H9 (cell line): ENCODE results near the gene CCDC7. TPM values are rescaled to one million over a fixed set of nuclear protein-coding genes. Genes with fewer than 3 reads are reported as not detected.

Experiments
- DNase-seq: peaks from one replicate; pipeline ENCODE4 v3.0.0-alpha.2; 2017
- H2AFZ ChIP-seq: one replicate; pipeline ENCODE4 v1.6.1; 2013; ENCODE audit warnings: mild to moderate bottlenecking, low read length, control low read depth, moderate library complexity
- H2AK5ac ChIP-seq: 2 replicates; pipeline ENCODE4 v1.6.1; 2013; ENCODE audit warnings: low read length, control low read depth, mixed read lengths; ENCODE audit not compliant: insufficient read length
- H2BK120ac ChIP-seq: one replicate; pipeline ENCODE4 v1.6.1; 2013; ENCODE audit warnings: low read depth, mild to moderate bottlenecking, low read length, control low read depth, inconsistent platforms; ENCODE audit not compliant: poor library complexity, severe bottlenecking
- H2BK12ac ChIP-seq: 2 replicates; pipeline ENCODE4 v1.6.1; 2013; ENCODE audit warnings: low read length, control low read depth, mixed read lengths, low read depth; ENCODE audit not compliant: insufficient read length
- H2BK15ac ChIP-seq: 2 replicates; pipeline ENCODE4 v1.6.1; 2013; ENCODE audit warnings: low read depth, low read length, control low read depth
- H2BK20ac ChIP-seq: one replicate; pipeline ENCODE4 v1.6.1; 2013; ENCODE audit warnings: low read depth, mild to moderate bottlenecking, low read length, control low read depth, inconsistent platforms; ENCODE audit not compliant: poor library complexity, severe bottlenecking
- H2BK5ac ChIP-seq: 2 replicates; pipeline ENCODE4 v1.6.1; 2013; ENCODE audit warnings: low read length, control low read depth, mixed read lengths; ENCODE audit not compliant: insufficient read length
- H3K14ac ChIP-seq: 2 replicates; pipeline ENCODE4 v1.6.1; 2013; ENCODE audit warnings: low read length, control low read depth; ENCODE audit not compliant: insufficient read depth
- H3K18ac ChIP-seq: 2 replicates; pipeline ENCODE4 v1.6.1; 2013; ENCODE audit warnings: low read depth, mild to moderate bottlenecking, mixed read lengths, low read length, control low read depth; ENCODE audit not compliant: insufficient read length
- H3K23ac ChIP-seq: 2 replicates; pipeline ENCODE4 v1.6.1; 2013; ENCODE audit warnings: low read length, control low read depth, mixed read lengths, low read depth; ENCODE audit not compliant: insufficient read length
- H3K23me2 ChIP-seq: 2 replicates; pipeline ENCODE4 v1.6.1; 2013; ENCODE audit warnings: low read depth, mild to moderate bottlenecking, mixed read lengths, low read length, control low read depth; ENCODE audit not compliant: insufficient read length, poor library complexity, severe bottlenecking
- H3K27ac ChIP-seq: 2 replicates; pipeline ENCODE4 v1.5.1; 2013; ENCODE audit warnings: low read length, control low read depth, mixed read lengths, low read depth; ENCODE audit not compliant: insufficient read length
- H3K27me3 ChIP-seq: 2 replicates; pipeline ENCODE4 v1.6.1; 2013; ENCODE audit warnings: low read length, control low read depth, inconsistent platforms; ENCODE audit not compliant: insufficient read depth
- H3K4ac ChIP-seq: 2 replicates; pipeline ENCODE4 v1.6.1; 2013; ENCODE audit warnings: low read depth, mild to moderate bottlenecking, control low read depth, inconsistent platforms, low read length, moderate library complexity
- H3K4me1 ChIP-seq: 2 replicates; pipeline ENCODE4 v1.6.1; 2013; ENCODE audit warnings: low read length, control low read depth, inconsistent platforms; ENCODE audit not compliant: insufficient read depth
- H3K4me2 ChIP-seq: 2 replicates; pipeline ENCODE4 v1.6.1; 2013; ENCODE audit warnings: low read length, control low read depth, mixed read lengths; ENCODE audit not compliant: insufficient read length, insufficient read depth
- H3K56ac ChIP-seq: 2 replicates; pipeline ENCODE4 v1.6.1; 2013; ENCODE audit warnings: low read depth, mild to moderate bottlenecking, mixed read lengths, low read length, control low read depth; ENCODE audit not compliant: insufficient read length
- H3K79me1 ChIP-seq: 2 replicates; pipeline ENCODE4 v1.6.1; 2013; ENCODE audit warnings: low read depth, mild to moderate bottlenecking, moderate library complexity, low read length, control low read depth, inconsistent platforms; ENCODE audit not compliant: insufficient read depth, poor library complexity, severe bottlenecking
- H3K79me2 ChIP-seq: 2 replicates; pipeline ENCODE4 v1.6.1; 2013; ENCODE audit warnings: low read length, control low read depth, inconsistent platforms; ENCODE audit not compliant: insufficient read depth
- H3K9ac ChIP-seq: 2 replicates; pipeline ENCODE4 v1.6.1; 2013; ENCODE audit warnings: low read length, control low read depth, mixed read lengths; ENCODE audit not compliant: insufficient read length; ENCODE audit errors: extremely low read depth
- H3K9me3 ChIP-seq: one replicate; pipeline ENCODE4 v1.6.1; 2013; ENCODE audit warnings: low read depth, low read length, inconsistent platforms; ENCODE audit not compliant: control insufficient read depth
- H3T11ph ChIP-seq: one replicate; pipeline ENCODE4 v1.6.1; 2013; ENCODE audit warnings: mild to moderate bottlenecking, low read length, control low read depth, inconsistent platforms
- H4K20me1 ChIP-seq: one replicate; pipeline ENCODE4 v1.6.1; 2013; ENCODE audit not compliant: control insufficient read depth, insufficient read length, insufficient read depth
- H4K5ac ChIP-seq: 2 replicates; pipeline ENCODE4 v1.6.1; 2013; ENCODE audit warnings: low read depth, mild to moderate bottlenecking, mixed read lengths, low read length, control low read depth; ENCODE audit not compliant: insufficient read length
- H4K8ac ChIP-seq: replicated peaks from 2 replicates; pipeline ENCODE4 v1.6.1; 2013; ENCODE audit warnings: low read length, control low read depth, mixed read lengths, low read depth; ENCODE audit not compliant: insufficient read length
- H4K91ac ChIP-seq: 2 replicates; pipeline ENCODE4 v1.6.1; 2013; ENCODE audit warnings: low read depth, mild to moderate bottlenecking, moderate library complexity, mixed read lengths, low read length, control low read depth; ENCODE audit not compliant: insufficient read length
- H3K27ac Mint-ChIP-seq, 3 experiments: 2 replicates in 2 of 3; 3 replicates in 1 of 3; pipeline ENCODE4 v1.8.0; 2020 to 2021; ENCODE audit warnings: mixed read lengths in 3 of 3, mild to moderate bottlenecking in 1 of 3, moderate library complexity in 1 of 3
- H3K27me3 Mint-ChIP-seq: 2 replicates; pipeline ENCODE4 v1.8.0; 2021; ENCODE audit warnings: low read depth, mild to moderate bottlenecking, moderate library complexity, mixed read lengths
- H3K36me3 Mint-ChIP-seq, 3 experiments: 2 replicates in 2 of 3; 3 replicates in 1 of 3; pipeline ENCODE4 v1.8.0; 2020 to 2021; ENCODE audit warnings: low read depth in 3 of 3, mixed read lengths in 3 of 3; ENCODE audit not compliant: insufficient read depth in 1 of 3
- H3K4me1 Mint-ChIP-seq, 2 experiments: 2 replicates each; pipeline ENCODE4 v1.8.0; 2020; ENCODE audit warnings: mixed read lengths in 2 of 2
- H3K4me3 Mint-ChIP-seq, 2 experiments: 2 replicates in 1 of 2; 3 replicates in 1 of 2; pipeline ENCODE4 v1.8.0; 2020 to 2021; ENCODE audit warnings: mild to moderate bottlenecking in 2 of 2, mixed read lengths in 2 of 2, moderate library complexity in 1 of 2
- H3K9me3 Mint-ChIP-seq, 2 experiments: 2 replicates in 1 of 2; 3 replicates in 1 of 2; pipeline ENCODE4 v1.8.0; 2020; ENCODE audit warnings: mild to moderate bottlenecking in 2 of 2, mixed read lengths in 2 of 2, moderate library complexity in 1 of 2
- CTCF ChIP-seq: fragments of 200-600 bp; sonication (generic); conservative IDR thresholded peaks from 3 replicates; pipeline ENCODE4 v1.8.0; 2021; ENCODE audit warnings: antibody characterized with exemption, mild to moderate bottlenecking
- total RNA-seq: library from RNA; stranded (reverse); gene quantifications from 2 replicates; pipeline ENCODE4 v1.2.1, GENCODE V29; 2021

The CCDC7 gene
- total RNA-seq, 1 experiment from 2014 or later = 1.6 TPM

GRCh38 chr10:32530231-32530630 lies 84.3 kb downstream of the CCDC7 start:
- H3K9me3 Mint-ChIP-seq = peaks cover 8 to 13% of the 10 kb centered on the region in 2 experiments
- Histone ChIP-seq H2BK12ac (no peak overlapping the region), H2BK120ac (no peak overlapping the region), H2BK5ac (no peak overlapping the region), H3K56ac (no peak overlapping the region), H2AFZ (no peak overlapping the region), H3K23ac (no peak overlapping the region), H3K4ac (no peak overlapping the region), H3K79me1 (no peaks in the 10 kb centered on the region), H3K79me2 (no peaks in the 10 kb centered on the region), H2BK15ac (no peak overlapping the region), H3K4me2 (no peak overlapping the region), H2BK20ac (no peak overlapping the region), H3K4me1 (no peaks in the 10 kb centered on the region), H3K27me3 (no peaks in the 10 kb centered on the region), H4K5ac (no peak overlapping the region), H3K27ac (no peak overlapping the region), H3K9me3 (no peaks in the 10 kb centered on the region), H3K14ac (no peak overlapping the region), H4K91ac (no peak overlapping the region), H3K18ac (no peak overlapping the region), H2AK5ac (no peak overlapping the region), H3K23me2 (no peaks in the 10 kb centered on the region), H4K8ac (no peak overlapping the region), H3T11ph (no peak overlapping the region), H3K9ac (no peak overlapping the region), H4K20me1 (no peaks in the 10 kb centered on the region)
- TF ChIP-seq CTCF = no peak
- H3K4me1 Mint-ChIP-seq = no peaks in the 10 kb centered on the region
- peaks cover 0 to 8% (median 0%) of the 10 kb centered on the region in 3 experiments; a peak in 2 of 7 replicates for H3K36me3 Mint-ChIP-seq
- H3K4me3 Mint-ChIP-seq = no peak overlapping the region
- no peak overlapping the region for H3K27ac Mint-ChIP-seq
- H3K27me3 Mint-ChIP-seq = no peaks in the 10 kb centered on the region; the same call in 1 of the 2 replicates
- no peak for DNase-seq
